Body of pancreas (tissue), 4 donors: ENCODE measurements around the gene TMEM86B. TPM values are rescaled to one million over a fixed set of nuclear protein-coding genes. Genes with fewer than 3 reads are reported as not detected.

ENCODE experiments used
- ATAC-seq: fragments of 150-250 bp; one replicate; pipeline ENCODE4 v1.9.1; 2016
- DNase-seq, 4 donors: peaks; one replicate each; pipeline ENCODE4 v3.0.0-alpha.2; 2019
- H3K27ac ChIP-seq, 4 donors: fragments of 200-600 bp; sonication (generic); 1 replicate in 3 of 4; 2 replicates in 1 of 4; pipeline versions ENCODE4 v1.5.1 to v1.6.1; 2016 to 2019; ENCODE audit warnings: mild to moderate bottlenecking in 1 of 4, mixed read lengths in 1 of 4, moderate library complexity in 1 of 4
- H3K27me3 ChIP-seq, 2 donors: fragments of 200-600 bp; sonication (generic); one replicate each; pipeline ENCODE4 v1.6.0; 2016; ENCODE audit warnings: mild to moderate bottlenecking in 1 of 2
- H3K36me3 ChIP-seq, 2 donors: fragments of 200-600 bp; sonication (generic); replicated peaks in 1 of 2; 2 replicates each; pipeline ENCODE4 v1.5.1; 2016; ENCODE audit warnings: low read depth in 2 of 2; ENCODE audit not compliant: insufficient read depth in 1 of 2
- H3K4me1 ChIP-seq: fragments of 200-600 bp; sonication (generic); one replicate; pipeline ENCODE4 v1.6.0; 2016
- H3K4me3 ChIP-seq, 2 donors: fragments of 200-600 bp; sonication (generic); 1 replicate in 1 of 2; 2 replicates in 1 of 2; pipeline ENCODE4 v1.5.1; 2016 to 2019
- H3K9me3 ChIP-seq, 3 donors: fragments of 200-600 bp; sonication (generic); 1 replicate in 2 of 3; 2 replicates in 1 of 3; pipeline ENCODE4 v1.5.1; 2016
- POLR2A ChIP-seq, 3 donors: fragments of 450-650 bp; IDR thresholded peaks; one replicate each; pipeline ENCODE4 v1.6.1; 2016; ENCODE audit warnings: antibody characterized with exemption in 3 of 3, mild to moderate bottlenecking in 2 of 3
- WGBS, 2 donors: methylation state at CpG; one replicate each; pipeline ENCODE4 v1.1.5; 2017; 5-methylcytosine and 5-hydroxymethylcytosine counted together
- intact Hi-C: fragments of 100-400 bp; cut with DNase I; formaldehyde crosslinking; loops from one replicate; pipeline ENCODE4 v1.15.1; 2023
- total RNA-seq, 2 donors: library from RNA; depleted of rRNA; stranded (reverse); fragments of >200 nt; gene quantifications; one replicate each; pipeline ENCODE4 v1.1.0, GENCODE V29; 2016
- TF ChIP-seq, protein P1 (sequence below), 7 experiments: fragments of 450-650 bp in 4 of 7; fragments of 200-600 bp in 3 of 7; sonication (generic) in 3 of 7; IDR thresholded peaks; one replicate each; pipeline ENCODE4 v1.5.1; 2016 to 2019; ENCODE audit warnings: antibody characterized with exemption in 7 of 7

Gene TMEM86B
- total RNA-seq, 2 donors from 2014 or later: 1.6 to 3.0 TPM

DNA sequence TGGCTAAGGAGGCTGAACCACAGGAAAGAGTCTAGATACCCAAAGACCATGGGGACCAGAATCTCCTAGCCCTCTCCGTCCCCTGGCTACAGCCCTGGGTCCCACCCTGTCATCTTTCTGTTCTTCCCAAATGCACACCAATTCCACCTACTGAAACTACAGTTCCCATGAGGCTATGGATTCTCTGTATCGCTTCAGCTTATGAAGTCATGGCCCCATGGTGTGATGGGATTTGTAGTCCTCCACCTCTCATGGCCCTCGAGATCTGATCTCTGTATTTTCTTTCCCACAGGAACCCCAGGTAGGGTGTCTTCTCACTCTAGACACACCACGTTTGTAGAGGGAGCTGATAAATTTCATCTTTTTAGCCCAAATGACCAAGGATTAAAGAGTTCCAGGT, 31.0 kb downstream of the TMEM86B start:
- Histone ChIP-seq H3K36me3 (no peaks in the 10 kb centered on the region), H3K27ac (no peak overlapping the region), H3K9me3 (no peaks in the 10 kb centered on the region), H3K27me3 (no peaks in the 10 kb centered on the region), H3K4me3 (no peak overlapping the region), H3K4me1 (no peaks in the 10 kb centered on the region)
- intact Hi-C loops: no loop called here
- TF ChIP-seq POLR2A (IDR thresholded peaks at IDR 0.05): no peak
- TF ChIP-seq, protein P1, sequence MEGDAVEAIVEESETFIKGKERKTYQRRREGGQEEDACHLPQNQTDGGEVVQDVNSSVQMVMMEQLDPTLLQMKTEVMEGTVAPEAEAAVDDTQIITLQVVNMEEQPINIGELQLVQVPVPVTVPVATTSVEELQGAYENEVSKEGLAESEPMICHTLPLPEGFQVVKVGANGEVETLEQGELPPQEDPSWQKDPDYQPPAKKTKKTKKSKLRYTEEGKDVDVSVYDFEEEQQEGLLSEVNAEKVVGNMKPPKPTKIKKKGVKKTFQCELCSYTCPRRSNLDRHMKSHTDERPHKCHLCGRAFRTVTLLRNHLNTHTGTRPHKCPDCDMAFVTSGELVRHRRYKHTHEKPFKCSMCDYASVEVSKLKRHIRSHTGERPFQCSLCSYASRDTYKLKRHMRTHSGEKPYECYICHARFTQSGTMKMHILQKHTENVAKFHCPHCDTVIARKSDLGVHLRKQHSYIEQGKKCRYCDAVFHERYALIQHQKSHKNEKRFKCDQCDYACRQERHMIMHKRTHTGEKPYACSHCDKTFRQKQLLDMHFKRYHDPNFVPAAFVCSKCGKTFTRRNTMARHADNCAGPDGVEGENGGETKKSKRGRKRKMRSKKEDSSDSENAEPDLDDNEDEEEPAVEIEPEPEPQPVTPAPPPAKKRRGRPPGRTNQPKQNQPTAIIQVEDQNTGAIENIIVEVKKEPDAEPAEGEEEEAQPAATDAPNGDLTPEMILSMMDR (IDR thresholded peaks at IDR 0.05): no peak
- no peak for DNase-seq
- 60 to 75% methylated on average over 4 of the region's 4 CpGs for WGBS, 2 donors
- no peak for ATAC-seq

DNA sequence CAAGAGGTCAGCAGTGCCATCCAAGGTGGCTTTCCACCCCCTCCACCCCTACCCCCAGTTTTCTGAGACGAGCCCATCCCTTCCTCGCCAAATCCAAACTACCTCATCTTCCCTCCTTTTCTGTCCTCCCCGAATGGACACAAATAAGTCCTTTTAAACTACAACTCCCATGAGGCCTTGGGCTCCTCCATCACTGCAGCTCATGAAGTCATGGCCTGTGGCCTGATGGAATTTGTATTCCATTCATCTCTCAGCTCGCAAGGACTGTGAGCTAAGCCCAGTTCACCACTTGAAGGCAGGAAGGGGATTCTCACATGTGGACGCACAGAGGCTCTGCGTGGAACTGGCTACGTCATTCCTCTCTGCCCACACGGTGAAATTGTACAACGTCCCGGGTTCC, 31.8 kb downstream of the TMEM86B start:
- Histone ChIP-seq H3K4me3 (no peak overlapping the region), H3K4me1 (no peaks in the 10 kb centered on the region), H3K27me3 (no peaks in the 10 kb centered on the region), H3K36me3 (no peaks in the 10 kb centered on the region), H3K9me3 (no peaks in the 10 kb centered on the region), H3K27ac (no peak overlapping the region)
- TF ChIP-seq, protein P1 (IDR thresholded peaks at IDR 0.05): no peak
- no peak for TF ChIP-seq POLR2A (IDR thresholded peaks at IDR 0.05)
- DNase-seq: no peak
- 85 to 91% methylated on average over 10 of the region's 10 CpGs for WGBS, 2 donors
- intact Hi-C loops: no loop called here
- no peak for ATAC-seq

DNA sequence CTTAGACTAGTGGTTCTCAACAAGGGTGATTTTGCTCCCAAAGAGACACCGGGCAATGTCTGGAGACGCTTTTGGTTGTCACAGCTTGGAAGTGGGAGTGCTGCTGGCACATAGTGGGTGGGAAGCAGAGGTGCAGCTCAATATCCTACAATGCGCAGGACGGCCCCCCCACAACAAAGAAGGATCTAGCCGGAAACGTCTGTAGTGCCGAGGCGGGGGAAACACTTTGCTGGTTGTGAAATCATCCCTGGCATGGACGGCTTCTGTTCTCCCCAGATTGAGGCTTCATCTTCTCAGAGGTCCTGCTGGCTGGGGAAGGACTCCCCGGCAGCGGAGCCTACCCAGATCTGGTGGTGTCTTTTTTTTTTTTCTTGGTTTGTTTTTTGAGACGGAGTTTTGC, 35.1 kb downstream of the TMEM86B start:
- intact Hi-C loops: no loop called here
- no peaks in the 10 kb centered on the region for H3K27me3 ChIP-seq
- no peak for ATAC-seq
- TF ChIP-seq, protein P1 (IDR thresholded peaks at IDR 0.05): no peak
- no peak for TF ChIP-seq POLR2A (IDR thresholded peaks at IDR 0.05)
- DNase-seq: no peak
- no peaks in the 10 kb centered on the region for H3K36me3 ChIP-seq
- H3K27ac ChIP-seq: no peak overlapping the region
- H3K4me3 ChIP-seq: no peak overlapping the region
- H3K9me3 ChIP-seq: no peaks in the 10 kb centered on the region
- 82% methylated on average over 12 of the region's 12 CpGs for WGBS, 2 donors
- H3K4me1 ChIP-seq: no peaks in the 10 kb centered on the region

DNA sequence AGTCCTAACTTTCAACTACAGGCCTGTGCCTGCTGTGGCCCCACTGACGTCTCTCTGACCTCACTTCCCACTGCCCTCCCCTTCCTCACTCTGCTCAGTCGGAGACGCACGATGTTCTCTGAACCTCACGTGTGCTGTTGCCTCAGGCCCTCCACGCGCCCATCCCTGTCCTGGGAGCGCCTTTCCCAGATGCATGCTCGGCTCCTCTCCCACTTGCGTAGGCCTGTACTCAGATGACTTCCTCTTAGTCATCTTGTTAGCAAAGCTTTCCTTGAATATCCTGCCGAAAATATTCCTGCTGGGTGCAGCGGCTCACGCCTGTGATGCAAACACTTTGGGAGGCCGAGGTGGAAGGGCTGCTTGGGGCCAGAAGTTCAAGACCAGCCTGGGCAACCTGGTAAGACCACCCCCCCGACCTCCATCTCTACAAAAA, 39.1 kb downstream of the TMEM86B start:
- Histone ChIP-seq H3K4me3 (no peak overlapping the region), H3K27me3 (no peaks in the 10 kb centered on the region), H3K4me1 (no peaks in the 10 kb centered on the region), H3K9me3 (no peaks in the 10 kb centered on the region), H3K36me3 (no peaks in the 10 kb centered on the region), H3K27ac (no peak overlapping the region)
- DNase-seq (peak in 1 of 4 donors; percentile 44), ATAC-seq (peak; percentile 42)
- 63 to 66% methylated on average over 15 of the region's 15 CpGs for WGBS, 2 donors
- no peak for TF ChIP-seq POLR2A (IDR thresholded peaks at IDR 0.05)
- TF ChIP-seq, protein P1 (IDR thresholded peaks at IDR 0.05): no peak
- intact Hi-C loops: no loop called here

DNA sequence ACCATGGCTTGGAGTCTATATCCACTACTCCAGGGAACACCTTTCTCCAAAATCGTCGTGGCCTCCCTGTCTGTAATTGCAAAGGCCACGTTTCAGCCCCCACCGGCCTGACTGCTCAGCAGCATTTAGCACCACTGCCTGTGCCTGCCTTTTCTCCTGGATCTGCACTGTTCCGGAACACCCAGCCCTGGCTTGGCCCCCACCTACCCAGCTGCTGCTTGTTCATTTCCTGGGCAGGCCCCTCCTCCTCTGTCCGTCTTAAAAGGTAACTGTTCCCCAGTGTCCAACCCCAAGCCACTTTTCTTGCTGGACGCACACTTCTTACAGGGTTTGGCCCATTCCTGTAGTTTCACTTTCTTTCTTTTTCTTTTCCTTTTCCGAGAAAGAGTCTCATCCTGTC, 39.9 kb downstream of the TMEM86B start:
- Histone ChIP-seq H3K9me3 (no peaks in the 10 kb centered on the region), H3K4me1 (no peaks in the 10 kb centered on the region), H3K36me3 (no peaks in the 10 kb centered on the region), H3K4me3 (no peak overlapping the region), H3K27ac (no peak overlapping the region), H3K27me3 (no peaks in the 10 kb centered on the region)
- intact Hi-C loops: no loop called here
- WGBS, 2 donors: 61 to 65% methylated on average over 8 of the region's 8 CpGs
- ATAC-seq: no peak
- DNase-seq: no peak
- TF ChIP-seq, protein P1 (IDR thresholded peaks at IDR 0.05): no peak
- no peak for TF ChIP-seq POLR2A (IDR thresholded peaks at IDR 0.05)
